ENCODE data around the gene KCMF1.

Gene KCMF1

GRCh38 chr2:84969511-84970209, 1.3 kb upstream of the KCMF1 start:
- Histone ChIP-seq H3K9me3 (replicated peaks; ENCODE audit: low read length) (no peaks in the 10 kb centered on the region), H3K9ac (ENCODE audit: low read depth, low read length) (peak overlapping the region; percentile 88), H3K4me3 (ENCODE audit: low read length) (peak overlapping the region; percentile 73), H3K4me2 (ENCODE audit: low read length) (peak overlapping the region; percentile 91), H3K27me3 (ENCODE audit: control insufficient read depth, insufficient read depth, low read length) (no peaks in the 10 kb centered on the region), H3K4me1 (ENCODE audit: control insufficient read depth, insufficient read depth, low read length) (peaks cover 15% of the 10 kb centered on the region), H3K36me3 (ENCODE audit: insufficient read depth, low read length) (peaks cover 12% of the 10 kb centered on the region)

- H3K4me2 ChIP-seq (ENCODE audit: low read length) = peak overlapping the region; percentile 91
- H3K9ac ChIP-seq (ENCODE audit: low read depth, low read length) = peak overlapping the region; percentile 88
- H3K4me3 ChIP-seq (ENCODE audit: low read length) = peak overlapping the region; percentile 73
- no peaks in the 10 kb centered on the region for H3K9me3 ChIP-seq (replicated peaks; ENCODE audit: low read length)
- H3K36me3 ChIP-seq (ENCODE audit: insufficient read depth, low read length) = peaks cover 12% of the 10 kb centered on the region
- peaks cover 15% of the 10 kb centered on the region for H3K4me1 ChIP-seq (ENCODE audit: control insufficient read depth, insufficient read depth, low read length)
- H3K27me3 ChIP-seq (ENCODE audit: control insufficient read depth, insufficient read depth, low read length) = no peaks in the 10 kb centered on the region
These were observed 622 bp upstream of the KCMF1 start for GRCh38 chr2:84970210-84970867.

GRCh38 chr2:84971510-84972206, 697 bp downstream of the KCMF1 start:
- H3K4me1 ChIP-seq (ENCODE audit: control insufficient read depth, insufficient read depth, low read length) = peaks cover 15% of the 10 kb centered on the region
- H3K9me3 ChIP-seq (replicated peaks; ENCODE audit: low read length) = no peaks in the 10 kb centered on the region
- peak overlapping the region; percentile 73 for H3K4me3 ChIP-seq (ENCODE audit: low read length)
- H3K27me3 ChIP-seq (ENCODE audit: control insufficient read depth, insufficient read depth, low read length) = no peaks in the 10 kb centered on the region
- H3K4me2 ChIP-seq (ENCODE audit: low read length) = peak overlapping the region; percentile 77
- peak overlapping the region; percentile 88 for H3K9ac ChIP-seq (ENCODE audit: low read depth, low read length)
- H3K36me3 ChIP-seq (ENCODE audit: insufficient read depth, low read length) = peaks cover 4% of the 10 kb centered on the region

GRCh38 chr2:84972207-84972783, 1.3 kb downstream of the KCMF1 start:
- Histone ChIP-seq H3K9ac (ENCODE audit: low read depth, low read length) (peak overlapping the region; percentile 88), H3K4me2 (ENCODE audit: low read length) (peak overlapping the region; percentile 77), H3K9me3 (replicated peaks; ENCODE audit: low read length) (no peaks in the 10 kb centered on the region), H3K36me3 (ENCODE audit: insufficient read depth, low read length) (no peaks in the 10 kb centered on the region), H3K4me3 (ENCODE audit: low read length) (peak overlapping the region; percentile 73), H3K27me3 (ENCODE audit: control insufficient read depth, insufficient read depth, low read length) (no peaks in the 10 kb centered on the region), H3K4me1 (ENCODE audit: control insufficient read depth, insufficient read depth, low read length) (peaks cover 15% of the 10 kb centered on the region)

GRCh38 chr2:84972932-84973331, 2.0 kb downstream of the KCMF1 start:
- Histone ChIP-seq H3K4me3 (ENCODE audit: low read length) (peak overlapping the region; percentile 73), H3K9me3 (replicated peaks; ENCODE audit: low read length) (no peaks in the 10 kb centered on the region), H3K27me3 (ENCODE audit: control insufficient read depth, insufficient read depth, low read length) (no peaks in the 10 kb centered on the region), H3K9ac (ENCODE audit: low read depth, low read length) (peak overlapping the region; percentile 88), H3K36me3 (ENCODE audit: insufficient read depth, low read length) (no peaks in the 10 kb centered on the region), H3K4me2 (ENCODE audit: low read length) (peak overlapping the region; percentile 77), H3K4me1 (ENCODE audit: control insufficient read depth, insufficient read depth, low read length) (peaks cover 14% of the 10 kb centered on the region)

GRCh38 chr2:84980263-84980983, 9.5 kb downstream of the KCMF1 start:
- H3K4me2 ChIP-seq (ENCODE audit: low read length) = no peak overlapping the region
- H3K9me3 ChIP-seq (replicated peaks; ENCODE audit: low read length) = no peaks in the 10 kb centered on the region
- no peaks in the 10 kb centered on the region for H3K4me1 ChIP-seq (ENCODE audit: control insufficient read depth, insufficient read depth, low read length)
- peaks cover 5% of the 10 kb centered on the region for H3K36me3 ChIP-seq (ENCODE audit: insufficient read depth, low read length)
- H3K9ac ChIP-seq (ENCODE audit: low read depth, low read length) = no peak overlapping the region
- no peaks in the 10 kb centered on the region for H3K27me3 ChIP-seq (ENCODE audit: control insufficient read depth, insufficient read depth, low read length)
- H3K4me3 ChIP-seq (ENCODE audit: low read length) = no peak overlapping the region

- Histone ChIP-seq H3K4me2 (ENCODE audit: low read length) (no peak overlapping the region), H3K9me3 (replicated peaks; ENCODE audit: low read length) (no peaks in the 10 kb centered on the region), H3K9ac (ENCODE audit: low read depth, low read length) (no peak overlapping the region), H3K4me3 (ENCODE audit: low read length) (no peak overlapping the region), H3K4me1 (ENCODE audit: control insufficient read depth, insufficient read depth, low read length) (peaks cover 20% of the 10 kb centered on the region), H3K27me3 (ENCODE audit: control insufficient read depth, insufficient read depth, low read length) (no peaks in the 10 kb centered on the region), H3K36me3 (ENCODE audit: insufficient read depth, low read length) (peaks cover 3% of the 10 kb centered on the region)
These were observed 15.1 kb downstream of the KCMF1 start for GRCh38 chr2:84986018-84986417.

GRCh38 chr2:84989422-84989821, 18.5 kb downstream of the KCMF1 start:
- Histone ChIP-seq H3K4me2 (ENCODE audit: low read length) (no peak overlapping the region), H3K4me3 (ENCODE audit: low read length) (no peak overlapping the region), H3K9ac (ENCODE audit: low read depth, low read length) (no peak overlapping the region), H3K27me3 (ENCODE audit: control insufficient read depth, insufficient read depth, low read length) (no peaks in the 10 kb centered on the region), H3K9me3 (replicated peaks; ENCODE audit: low read length) (no peaks in the 10 kb centered on the region), H3K4me1 (ENCODE audit: control insufficient read depth, insufficient read depth, low read length) (peaks cover 32% of the 10 kb centered on the region), H3K36me3 (ENCODE audit: insufficient read depth, low read length) (no peaks in the 10 kb centered on the region)

GRCh38 chr2:84989927-84990326, 19.0 kb downstream of the KCMF1 start:
- H3K4me2 ChIP-seq (ENCODE audit: low read length) = no peak overlapping the region
- H3K4me3 ChIP-seq (ENCODE audit: low read length) = no peak overlapping the region
- no peaks in the 10 kb centered on the region for H3K9me3 ChIP-seq (replicated peaks; ENCODE audit: low read length)
- no peaks in the 10 kb centered on the region for H3K27me3 ChIP-seq (ENCODE audit: control insufficient read depth, insufficient read depth, low read length)
- H3K9ac ChIP-seq (ENCODE audit: low read depth, low read length) = no peak overlapping the region
- H3K36me3 ChIP-seq (ENCODE audit: insufficient read depth, low read length) = no peaks in the 10 kb centered on the region
- H3K4me1 ChIP-seq (ENCODE audit: control insufficient read depth, insufficient read depth, low read length) = peaks cover 32% of the 10 kb centered on the region

GRCh38 chr2:84991404-84992160, 20.6 kb downstream of the KCMF1 start:
- peaks cover 42% of the 10 kb centered on the region for H3K4me1 ChIP-seq (ENCODE audit: control insufficient read depth, insufficient read depth, low read length)

More at GRCh38 chr2:84991404-84992160, 20.6 kb downstream of the KCMF1 start:
- peak overlapping the region; percentile 21 for H3K4me2 ChIP-seq (ENCODE audit: low read length)
- H3K27me3 ChIP-seq (ENCODE audit: control insufficient read depth, insufficient read depth, low read length) = no peaks in the 10 kb centered on the region
- no peak overlapping the region for H3K4me3 ChIP-seq (ENCODE audit: low read length)
- no peaks in the 10 kb centered on the region for H3K9me3 ChIP-seq (replicated peaks; ENCODE audit: low read length)
- no peaks in the 10 kb centered on the region for H3K36me3 ChIP-seq (ENCODE audit: insufficient read depth, low read length)
- no peak overlapping the region for H3K9ac ChIP-seq (ENCODE audit: low read depth, low read length)
